HCT116 (cell line): ENCODE data around the gene PHF20. TPM values are rescaled to one million over a fixed set of nuclear protein-coding genes. Genes with fewer than 3 reads are reported as not detected.

Source experiments
- ATAC-seq: fragments of 200-7000 bp; cut with Tn5 transposase; 2 replicates; pipeline ENCODE4 v1.9.1; 2020; ENCODE audit warnings: mild to moderate bottlenecking, moderate library complexity
- BruUV-seq: library from RNA; stranded (reverse); fragments of 400-500 nt; replicated peaks from 2 replicates; lab custom pipeline; 2021; lab: Mats Ljungman, UMichigan
- CTCF ChIA-PET: fragments of 300-600 bp; sonication (Branson Sonifier 250); formaldehyde crosslinking; loops from one replicate; lab custom pipeline; 2021; ENCODE audit warnings: antibody characterized with exemption; lab: Charles Lee
- POLR2A ChIA-PET: fragments of 300-600, 350-600 bp; sonication (Branson Sonifier 250); formaldehyde crosslinking; loops from one replicate; lab custom pipeline; 2021; ENCODE audit warnings: antibody characterized with exemption; lab: Charles Lee
- RAD21 ChIA-PET, 2 experiments: fragments of 300-600 bp; sonication (Branson Sonifier 250); formaldehyde crosslinking; loops; one replicate each; lab custom pipeline; 2023; ENCODE audit warnings: low total read pairs in 2 of 2; ENCODE audit not compliant: uncharacterized antibody in 2 of 2, unreplicated experiment in 2 of 2, low non-redundant PET in 1 of 2; lab: Charles Lee
- DNase-seq: peaks from one replicate; pipeline ENCODE4 v3.0.0-alpha.2; 2010; ENCODE audit warnings: low read depth, low spot score
- H2AFZ ChIP-seq: fragments of 200-600 bp; shearing (Covaris generic), sonication (generic); 2 replicates; pipeline ENCODE4 v1.6.1; 2017; ENCODE audit warnings: low read depth, mixed run types, mixed read lengths, antibody characterized with exemption, low read length; ENCODE audit not compliant: poor library complexity, severe bottlenecking
- H3K27ac ChIP-seq: 2 replicates; pipeline ENCODE4 v1.5.1; 2012; ENCODE audit warnings: low read depth, low read length
- H3K27me3 ChIP-seq: fragments of 200-600 bp; sonication (generic); 2 replicates; pipeline ENCODE4 v1.6.1; 2016; ENCODE audit warnings: mixed run types, low read length, mixed read lengths; ENCODE audit not compliant: insufficient read depth
- H3K36me3 ChIP-seq, 2 experiments: fragments of 200-500 bp in 1 of 2; fragments of 200-600 bp in 1 of 2; sonication (Bioruptor generic) in 1 of 2; sonication (generic) in 1 of 2; 2 replicates each; pipeline versions ENCODE4 v1.5.1 to v1.6.1; 2014 to 2016; ENCODE audit warnings: low read length in 2 of 2, inconsistent platforms in 1 of 2, mixed read lengths in 1 of 2, mixed run types in 1 of 2; ENCODE audit not compliant: insufficient read depth in 2 of 2, control insufficient read depth in 1 of 2
- H3K4me1 ChIP-seq, 2 experiments: fragments of 200-600 bp in 1 of 2; sonication (generic) in 1 of 2; 2 replicates each; pipeline versions ENCODE4 v1.5.1 to v1.6.1; 2012 to 2017; ENCODE audit warnings: low read length in 2 of 2, inconsistent platforms in 1 of 2, mild to moderate bottlenecking in 1 of 2, mixed read lengths in 1 of 2, mixed run types in 1 of 2, moderate library complexity in 1 of 2; ENCODE audit not compliant: insufficient read depth in 2 of 2, control insufficient read depth in 1 of 2
- H3K4me2 ChIP-seq: fragments of 200-600 bp; sonication (generic); 2 replicates; pipeline ENCODE4 v1.6.1; 2017; ENCODE audit warnings: mixed run types, low read length, mixed read lengths
- H3K4me3 ChIP-seq, 2 experiments: fragments of 200-600 bp in 1 of 2; sonication (generic) in 1 of 2; replicated peaks in 1 of 2; 2 replicates each; pipeline ENCODE4 v1.5.1; 2011 to 2016; ENCODE audit warnings: low read length in 2 of 2, control low read depth in 1 of 2, low read depth in 1 of 2, mild to moderate bottlenecking in 1 of 2, mixed read lengths in 1 of 2, mixed run types in 1 of 2
- H3K79me2 ChIP-seq: fragments of 200-600 bp; sonication (generic); 2 replicates; pipeline ENCODE4 v1.6.1; 2017; ENCODE audit warnings: mild to moderate bottlenecking, mixed run types, low read length, moderate library complexity, mixed read lengths; ENCODE audit not compliant: insufficient read depth
- H3K9ac ChIP-seq: fragments of 200-600 bp; sonication (generic); 2 replicates; pipeline ENCODE4 v1.6.1; 2016; ENCODE audit warnings: low read length, mixed read lengths
- H3K9me2 ChIP-seq: fragments of 200-600 bp; sonication (generic), shearing (Covaris generic); 2 replicates; pipeline ENCODE4 v1.6.1; 2017; ENCODE audit warnings: mixed run types, mild to moderate bottlenecking, moderate library complexity; ENCODE audit not compliant: insufficient read depth
- H3K9me3 ChIP-seq, 2 experiments: fragments of 200-500 bp in 1 of 2; fragments of 200-600 bp in 1 of 2; sonication (Bioruptor generic) in 1 of 2; sonication (generic) in 1 of 2; 2 replicates each; pipeline ENCODE4 v1.6.1; 2014 to 2017; ENCODE audit warnings: low read length in 2 of 2, mixed read lengths in 2 of 2, inconsistent platforms in 1 of 2, low read depth in 1 of 2, mild to moderate bottlenecking in 1 of 2, mixed run types in 1 of 2, moderate library complexity in 1 of 2; ENCODE audit not compliant: control insufficient read depth in 1 of 2, insufficient read depth in 1 of 2
- H4K20me1 ChIP-seq: fragments of 200-600 bp; sonication (generic), shearing (Covaris generic); 2 replicates; pipeline ENCODE4 v1.6.1; 2017; ENCODE audit warnings: mixed run types, mild to moderate bottlenecking, moderate library complexity; ENCODE audit not compliant: insufficient read depth
- CBX3 ChIP-seq: IDR thresholded peaks from 2 replicates; pipeline ENCODE4 v1.6.1; 2012; ENCODE audit warnings: low read depth
- EGR1 ChIP-seq: IDR thresholded peaks from 2 replicates; pipeline ENCODE4 v1.6.1; 2012; ENCODE audit warnings: low read depth
- ELF1 ChIP-seq: IDR thresholded peaks from 2 replicates; pipeline ENCODE4 v1.6.1; 2012; ENCODE audit warnings: low read depth, borderline replicate concordance
- EZH2 ChIP-seq: fragments of 200-600 bp; sonication (generic); IDR thresholded peaks from 2 replicates; pipeline ENCODE4 v1.6.1; 2017; ENCODE audit warnings: antibody characterized with exemption, mixed run types
- POLR2A ChIP-seq: IDR thresholded peaks from 2 replicates; pipeline ENCODE4 v1.7.0; 2011; ENCODE audit warnings: borderline replicate concordance; ENCODE audit not compliant: insufficient read depth, insufficient read length; ENCODE audit errors: extremely low read depth
- POLR2AphosphoS5 ChIP-seq: IDR thresholded peaks from 2 replicates; pipeline ENCODE4 v1.6.1; 2011; ENCODE audit warnings: mild to moderate bottlenecking, low read depth, low read length, moderate library complexity
- SIN3A ChIP-seq: IDR thresholded peaks from 2 replicates; pipeline ENCODE4 v1.6.1; 2012; ENCODE audit warnings: low read depth
- SP1 ChIP-seq: IDR thresholded peaks from 2 replicates; pipeline ENCODE4 v1.6.1; 2012; ENCODE audit warnings: low read depth
- SRF ChIP-seq: IDR thresholded peaks from 2 replicates; pipeline ENCODE4 v1.6.1; 2012; ENCODE audit warnings: low read depth
- TCF7L2 ChIP-seq: IDR thresholded peaks from 2 replicates; pipeline ENCODE4 v1.7.0; 2011; ENCODE audit warnings: borderline replicate concordance, inconsistent platforms; ENCODE audit not compliant: insufficient read depth, insufficient read length; ENCODE audit errors: extremely low read depth
- YY1 ChIP-seq: IDR thresholded peaks from 2 replicates; pipeline ENCODE4 v1.6.1; 2011; ENCODE audit warnings: low read length, low read depth, moderate library complexity, mild to moderate bottlenecking; ENCODE audit not compliant: insufficient replicate concordance; ENCODE audit errors: extremely low read depth
- ZNF274 ChIP-seq: fragments of 200-500 bp; sonication (Bioruptor generic); IDR thresholded peaks from 2 replicates; pipeline ENCODE4 v1.6.1; 2014; ENCODE audit warnings: mild to moderate bottlenecking, low read depth, low read length, inconsistent platforms
- intact Hi-C: fragments of 100-400 bp; cut with micrococcal nuclease; formaldehyde crosslinking; loops from 2 replicates; pipeline ENCODE4 v1.10.0; 2022
- total RNA-seq: library from RNA; stranded (reverse); gene quantifications from one replicate; pipeline ENCODE4 v1.2.1, GENCODE V29; 2021; ENCODE audit not compliant: unreplicated experiment
- TF ChIP-seq, protein P1 (sequence below): IDR thresholded peaks from 2 replicates; pipeline ENCODE4 v1.6.1; 2012; ENCODE audit warnings: low read depth
- TF ChIP-seq, protein P2 (sequence below): IDR thresholded peaks from 2 replicates; pipeline ENCODE4 v1.6.1; 2012
- TF ChIP-seq, protein P3 (sequence below), 3 experiments: fragments of 200-600 bp in 1 of 3; sonication (generic) in 1 of 3; IDR thresholded peaks in 2 of 3; conservative IDR thresholded peaks in 1 of 3; 2 replicates each; pipeline ENCODE4 v1.5.1; 2012 to 2017; ENCODE audit warnings: low read depth in 2 of 3, low read length in 2 of 3, antibody characterized with exemption in 1 of 3, borderline replicate concordance in 1 of 3, control low read depth in 1 of 3, mild to moderate bottlenecking in 1 of 3, mixed read lengths in 1 of 3, mixed run types in 1 of 3, moderate library complexity in 1 of 3; ENCODE audit not compliant: insufficient read depth in 1 of 3
- TF ChIP-seq, protein P4 (sequence below): IDR thresholded peaks from 2 replicates; pipeline ENCODE4 v1.6.1; 2011; ENCODE audit warnings: mild to moderate bottlenecking, low read length, moderate library complexity; ENCODE audit not compliant: insufficient replicate concordance; ENCODE audit errors: extremely low read depth
- TF ChIP-seq, protein P5 (sequence below): IDR thresholded peaks from 2 replicates; pipeline ENCODE4 v1.6.1; 2012

PHF20 gene
- total RNA-seq, 1 experiment from 2014 or later, result 40.8 TPM

DNA sequence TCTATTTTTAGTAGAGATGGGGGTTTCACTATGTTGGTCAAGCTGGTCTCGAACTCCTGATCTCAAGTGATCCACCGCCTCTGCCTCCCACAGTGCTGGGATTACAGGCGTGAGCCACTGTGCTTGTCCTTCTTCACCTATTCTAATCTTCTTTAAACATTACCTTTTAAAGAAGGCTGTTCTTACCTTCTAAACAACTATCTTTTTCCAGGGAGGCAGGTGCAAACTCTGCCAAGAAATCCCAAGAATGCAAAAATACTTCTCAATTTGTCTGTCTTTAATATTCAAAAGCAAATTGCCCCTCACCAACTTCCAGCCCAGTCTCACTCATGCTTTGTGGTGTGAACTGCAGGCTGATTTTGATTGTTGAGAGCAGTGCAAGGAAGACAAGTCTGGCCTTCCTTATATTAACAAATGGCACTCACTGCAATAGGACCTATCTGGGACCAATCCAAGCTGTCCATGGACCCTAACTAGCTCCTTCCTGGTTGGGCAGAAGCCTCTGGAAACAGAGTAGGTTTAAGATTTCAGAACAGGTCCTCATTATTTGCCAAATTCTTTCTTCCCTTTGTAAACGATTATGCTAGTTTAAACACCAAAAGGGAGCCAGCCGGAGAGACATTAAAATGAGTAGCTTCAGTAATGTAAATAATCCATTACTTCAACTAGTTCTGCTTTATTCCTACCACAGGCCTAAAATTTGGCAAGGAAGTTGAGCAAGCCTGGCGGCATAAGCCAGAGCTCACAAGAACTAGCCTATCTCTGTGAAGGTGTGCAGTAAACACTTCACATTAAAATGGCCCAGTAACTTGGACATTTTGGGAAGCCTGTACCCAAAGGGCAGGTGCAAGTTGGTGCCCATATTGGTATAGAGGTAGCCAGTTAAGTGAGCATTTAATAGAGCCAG, 180.9 kb downstream of the PHF20 start:
- H3K9ac ChIP-seq, result peak overlapping the region; percentile 96
- H3K27ac ChIP-seq, result peak overlapping the region; percentile 99
- CTCF ChIA-PET, result interaction anchor here (1.9 to 4.8 kb wide), 4 partner anchors 10 to 186 kb away, joined by 15 to 52 read pairs (median 34); no protein-coding TSS in a partner anchor
- no peaks in the 10 kb centered on the region for H3K27me3 ChIP-seq
- no peaks in the 10 kb centered on the region for H3K9me3 ChIP-seq
- POLR2A ChIA-PET, result interaction anchor here (1.0 to 3.2 kb wide), 4 partner anchors 40 to 211 kb away, joined by 3 to 23 read pairs (median 4); partner anchors contain the start of gene RBM39
- no peaks in the 10 kb centered on the region for H3K9me2 ChIP-seq
- H3K4me2 ChIP-seq, result peak overlapping the region; percentile 85
- BruUV-seq, result no TSS peak
- no peaks in the 10 kb centered on the region for H4K20me1 ChIP-seq
- intact Hi-C loops, result loop anchor here (10.0 kb wide), 1 partner anchor 208 kb away; the partner anchor contains the start of gene RBM39
- DNase-seq (no peak), ATAC-seq (no peak)
- no peaks in the 10 kb centered on the region for H3K36me3 ChIP-seq
- RAD21 ChIA-PET, result no interaction called here
- no peak overlapping the region for H2AFZ ChIP-seq
- H3K4me1 ChIP-seq, result peaks cover 6 to 29% of the 10 kb centered on the region in 2 experiments; a peak in 3 of 4 replicates
- peak overlapping the region; percentile 96 for H3K4me3 ChIP-seq
- TF ChIP-seq SP1, result no peak
- no peak for TF ChIP-seq CBX3
- no peak for TF ChIP-seq EZH2
- TF ChIP-seq ZNF274, result no peak
- no peak for TF ChIP-seq POLR2A
- TF ChIP-seq POLR2AphosphoS5, result no peak
- TF ChIP-seq SRF, result no peak
- TF ChIP-seq YY1, result no peak
- no peak for TF ChIP-seq ELF1
- TF ChIP-seq SIN3A, result no peak
- TF ChIP-seq, protein P1, sequence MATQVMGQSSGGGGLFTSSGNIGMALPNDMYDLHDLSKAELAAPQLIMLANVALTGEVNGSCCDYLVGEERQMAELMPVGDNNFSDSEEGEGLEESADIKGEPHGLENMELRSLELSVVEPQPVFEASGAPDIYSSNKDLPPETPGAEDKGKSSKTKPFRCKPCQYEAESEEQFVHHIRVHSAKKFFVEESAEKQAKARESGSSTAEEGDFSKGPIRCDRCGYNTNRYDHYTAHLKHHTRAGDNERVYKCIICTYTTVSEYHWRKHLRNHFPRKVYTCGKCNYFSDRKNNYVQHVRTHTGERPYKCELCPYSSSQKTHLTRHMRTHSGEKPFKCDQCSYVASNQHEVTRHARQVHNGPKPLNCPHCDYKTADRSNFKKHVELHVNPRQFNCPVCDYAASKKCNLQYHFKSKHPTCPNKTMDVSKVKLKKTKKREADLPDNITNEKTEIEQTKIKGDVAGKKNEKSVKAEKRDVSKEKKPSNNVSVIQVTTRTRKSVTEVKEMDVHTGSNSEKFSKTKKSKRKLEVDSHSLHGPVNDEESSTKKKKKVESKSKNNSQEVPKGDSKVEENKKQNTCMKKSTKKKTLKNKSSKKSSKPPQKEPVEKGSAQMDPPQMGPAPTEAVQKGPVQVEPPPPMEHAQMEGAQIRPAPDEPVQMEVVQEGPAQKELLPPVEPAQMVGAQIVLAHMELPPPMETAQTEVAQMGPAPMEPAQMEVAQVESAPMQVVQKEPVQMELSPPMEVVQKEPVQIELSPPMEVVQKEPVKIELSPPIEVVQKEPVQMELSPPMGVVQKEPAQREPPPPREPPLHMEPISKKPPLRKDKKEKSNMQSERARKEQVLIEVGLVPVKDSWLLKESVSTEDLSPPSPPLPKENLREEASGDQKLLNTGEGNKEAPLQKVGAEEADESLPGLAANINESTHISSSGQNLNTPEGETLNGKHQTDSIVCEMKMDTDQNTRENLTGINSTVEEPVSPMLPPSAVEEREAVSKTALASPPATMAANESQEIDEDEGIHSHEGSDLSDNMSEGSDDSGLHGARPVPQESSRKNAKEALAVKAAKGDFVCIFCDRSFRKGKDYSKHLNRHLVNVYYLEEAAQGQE, result no peak
- no peak for TF ChIP-seq TCF7L2
- TF ChIP-seq, protein P2, sequence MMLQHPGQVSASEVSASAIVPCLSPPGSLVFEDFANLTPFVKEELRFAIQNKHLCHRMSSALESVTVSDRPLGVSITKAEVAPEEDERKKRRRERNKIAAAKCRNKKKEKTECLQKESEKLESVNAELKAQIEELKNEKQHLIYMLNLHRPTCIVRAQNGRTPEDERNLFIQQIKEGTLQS, result no peak
- TF ChIP-seq, protein P3, sequence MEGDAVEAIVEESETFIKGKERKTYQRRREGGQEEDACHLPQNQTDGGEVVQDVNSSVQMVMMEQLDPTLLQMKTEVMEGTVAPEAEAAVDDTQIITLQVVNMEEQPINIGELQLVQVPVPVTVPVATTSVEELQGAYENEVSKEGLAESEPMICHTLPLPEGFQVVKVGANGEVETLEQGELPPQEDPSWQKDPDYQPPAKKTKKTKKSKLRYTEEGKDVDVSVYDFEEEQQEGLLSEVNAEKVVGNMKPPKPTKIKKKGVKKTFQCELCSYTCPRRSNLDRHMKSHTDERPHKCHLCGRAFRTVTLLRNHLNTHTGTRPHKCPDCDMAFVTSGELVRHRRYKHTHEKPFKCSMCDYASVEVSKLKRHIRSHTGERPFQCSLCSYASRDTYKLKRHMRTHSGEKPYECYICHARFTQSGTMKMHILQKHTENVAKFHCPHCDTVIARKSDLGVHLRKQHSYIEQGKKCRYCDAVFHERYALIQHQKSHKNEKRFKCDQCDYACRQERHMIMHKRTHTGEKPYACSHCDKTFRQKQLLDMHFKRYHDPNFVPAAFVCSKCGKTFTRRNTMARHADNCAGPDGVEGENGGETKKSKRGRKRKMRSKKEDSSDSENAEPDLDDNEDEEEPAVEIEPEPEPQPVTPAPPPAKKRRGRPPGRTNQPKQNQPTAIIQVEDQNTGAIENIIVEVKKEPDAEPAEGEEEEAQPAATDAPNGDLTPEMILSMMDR (IDR thresholded peaks at IDR 0.05 in 2 of 3, conservative IDR thresholded peaks at IDR 0.05 in 1 of 3; ENCODE audit: borderline replicate concordance in 1 of 3, insufficient read depth in 1 of 3, low read depth in 2 of 3, low read length in 2 of 3), result no peak
- TF ChIP-seq, protein P4, sequence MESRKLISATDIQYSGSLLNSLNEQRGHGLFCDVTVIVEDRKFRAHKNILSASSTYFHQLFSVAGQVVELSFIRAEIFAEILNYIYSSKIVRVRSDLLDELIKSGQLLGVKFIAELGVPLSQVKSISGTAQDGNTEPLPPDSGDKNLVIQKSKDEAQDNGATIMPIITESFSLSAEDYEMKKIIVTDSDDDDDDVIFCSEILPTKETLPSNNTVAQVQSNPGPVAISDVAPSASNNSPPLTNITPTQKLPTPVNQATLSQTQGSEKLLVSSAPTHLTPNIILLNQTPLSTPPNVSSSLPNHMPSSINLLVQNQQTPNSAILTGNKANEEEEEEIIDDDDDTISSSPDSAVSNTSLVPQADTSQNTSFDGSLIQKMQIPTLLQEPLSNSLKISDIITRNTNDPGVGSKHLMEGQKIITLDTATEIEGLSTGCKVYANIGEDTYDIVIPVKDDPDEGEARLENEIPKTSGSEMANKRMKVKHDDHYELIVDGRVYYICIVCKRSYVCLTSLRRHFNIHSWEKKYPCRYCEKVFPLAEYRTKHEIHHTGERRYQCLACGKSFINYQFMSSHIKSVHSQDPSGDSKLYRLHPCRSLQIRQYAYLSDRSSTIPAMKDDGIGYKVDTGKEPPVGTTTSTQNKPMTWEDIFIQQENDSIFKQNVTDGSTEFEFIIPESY, result no peak
- TF ChIP-seq, protein P5, sequence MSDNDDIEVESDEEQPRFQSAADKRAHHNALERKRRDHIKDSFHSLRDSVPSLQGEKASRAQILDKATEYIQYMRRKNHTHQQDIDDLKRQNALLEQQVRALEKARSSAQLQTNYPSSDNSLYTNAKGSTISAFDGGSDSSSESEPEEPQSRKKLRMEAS, result no peak
- TF ChIP-seq EGR1, result no peak
- peaks cover 18% of the 10 kb centered on the region for H3K79me2 ChIP-seq
